ENCODE results near the gene AP1B1.
A peak's percentile ranks its signal among the peaks of the same experiment; 100 is the strongest.

AP1B1 gene

DNA sequence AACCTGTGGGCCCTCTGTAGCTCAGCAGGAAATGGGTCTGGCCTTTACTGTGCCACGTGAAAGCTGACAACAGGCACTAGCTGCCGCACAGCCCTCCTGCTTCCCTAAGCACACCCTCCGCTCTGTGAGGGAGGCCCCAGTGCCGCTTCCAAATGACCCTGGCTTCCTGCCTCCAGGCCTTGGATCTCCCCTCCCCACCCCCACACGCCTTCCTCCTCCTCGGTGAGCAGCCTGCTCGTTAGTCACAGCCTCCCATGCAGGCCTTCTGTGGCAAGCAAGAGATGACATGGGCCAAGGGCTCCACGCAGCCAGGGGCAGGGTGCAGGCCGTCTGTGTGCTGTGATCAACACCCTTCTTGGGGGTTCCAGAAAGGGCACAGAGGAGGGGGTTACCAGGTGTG is 57.6 kb downstream of the AP1B1 start:
- DNase-seq = peak; percentile 13

- DNase-seq = no peak
Observed at GRCh38 chr22:29330291-29330690, 58.1 kb downstream of the AP1B1 start.

DNA sequence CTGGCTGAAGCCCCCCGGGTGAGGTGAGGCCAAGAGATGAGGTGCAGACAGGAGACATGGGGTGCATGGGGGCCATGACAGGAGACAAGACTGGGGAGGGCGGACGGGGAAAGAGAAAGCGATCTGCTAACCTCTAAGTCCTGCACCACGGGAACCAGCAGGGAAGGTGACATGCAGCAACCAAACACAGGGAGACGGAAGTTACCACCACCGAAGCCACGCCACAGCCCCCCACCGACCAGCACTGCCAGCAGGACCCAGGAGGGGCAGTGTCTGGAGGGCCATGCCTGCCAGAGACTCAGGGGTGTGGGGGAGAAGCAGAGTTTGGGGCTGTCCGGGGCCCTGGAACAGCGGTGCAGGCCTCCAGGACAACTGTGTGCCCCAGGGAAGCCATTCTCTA is 58.8 kb downstream of the AP1B1 start:
- DNase-seq = no peak

DNA sequence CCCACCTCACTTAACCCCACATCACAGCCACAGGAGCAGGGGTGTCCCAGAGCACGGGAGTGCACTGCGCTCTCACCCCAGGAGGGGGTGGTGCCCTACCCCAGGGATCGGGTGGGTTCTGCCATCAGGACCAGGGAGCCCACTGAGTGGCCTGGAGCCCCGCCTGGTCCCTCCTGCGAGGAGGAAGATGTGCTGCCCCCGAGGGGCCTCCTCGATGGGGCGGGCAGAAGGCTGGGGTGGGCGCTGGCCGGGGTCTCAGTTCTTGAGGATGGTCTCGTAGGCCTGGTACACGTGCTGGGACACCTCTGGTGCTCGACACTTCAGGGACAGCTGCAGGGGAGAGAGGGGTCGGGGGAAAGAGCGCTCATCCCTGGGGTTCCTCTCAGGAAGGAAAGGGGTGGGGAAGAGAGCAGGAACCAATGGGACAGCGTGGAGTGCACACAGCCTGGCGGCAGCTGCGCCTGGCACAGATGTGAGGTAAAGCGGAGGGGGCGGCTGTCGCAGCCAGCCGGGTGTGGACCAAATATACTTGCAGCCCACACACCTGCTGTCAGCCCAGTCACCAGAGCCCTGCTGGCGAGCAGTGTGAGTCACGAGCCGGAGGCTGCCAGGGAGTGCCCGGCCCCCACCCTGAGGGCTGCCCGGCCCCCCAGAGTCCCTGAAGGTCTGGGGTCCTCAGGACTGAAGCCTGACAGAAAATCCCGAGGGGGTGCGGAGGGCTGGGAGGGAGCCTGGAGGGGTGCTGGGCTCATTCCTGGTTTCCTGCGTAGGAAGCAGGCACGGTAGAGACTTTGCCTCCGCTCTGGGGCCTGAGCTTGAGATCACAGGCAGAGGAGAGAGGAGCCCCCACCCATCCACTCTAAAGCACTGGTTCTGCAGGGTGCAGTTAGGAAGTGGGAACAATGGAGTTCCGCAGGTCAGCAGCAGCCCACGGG is 59.5 kb downstream of the AP1B1 start:
- DNase-seq = no peak

DNA sequence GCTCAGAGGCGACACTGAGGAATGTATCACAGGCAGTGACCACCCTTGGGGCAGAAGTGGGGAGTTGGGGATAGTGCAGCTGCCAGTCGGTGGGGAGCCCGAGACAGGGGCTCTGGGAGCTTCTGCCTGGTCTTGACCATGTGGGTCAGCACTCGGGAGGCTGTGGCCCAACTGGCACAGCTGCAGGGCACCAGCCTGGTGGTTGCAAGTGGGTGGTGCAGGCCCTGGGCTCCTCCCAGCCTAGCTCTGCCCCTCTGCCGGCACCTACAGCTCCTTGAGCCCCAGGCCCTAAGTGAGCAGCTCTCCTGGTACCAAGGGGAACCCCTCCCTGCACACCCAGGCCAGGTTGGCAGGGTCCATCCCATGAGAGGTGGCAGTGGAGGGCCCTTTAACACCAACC is 60.3 kb downstream of the AP1B1 start:
- no peak for DNase-seq

- no peak for DNase-seq
Observed at GRCh38 chr22:29327089-29327764, 61.1 kb downstream of the AP1B1 start.

GRCh38 chr22:29326481-29326880 is 61.9 kb downstream of the AP1B1 start:
- no peak for DNase-seq

DNA sequence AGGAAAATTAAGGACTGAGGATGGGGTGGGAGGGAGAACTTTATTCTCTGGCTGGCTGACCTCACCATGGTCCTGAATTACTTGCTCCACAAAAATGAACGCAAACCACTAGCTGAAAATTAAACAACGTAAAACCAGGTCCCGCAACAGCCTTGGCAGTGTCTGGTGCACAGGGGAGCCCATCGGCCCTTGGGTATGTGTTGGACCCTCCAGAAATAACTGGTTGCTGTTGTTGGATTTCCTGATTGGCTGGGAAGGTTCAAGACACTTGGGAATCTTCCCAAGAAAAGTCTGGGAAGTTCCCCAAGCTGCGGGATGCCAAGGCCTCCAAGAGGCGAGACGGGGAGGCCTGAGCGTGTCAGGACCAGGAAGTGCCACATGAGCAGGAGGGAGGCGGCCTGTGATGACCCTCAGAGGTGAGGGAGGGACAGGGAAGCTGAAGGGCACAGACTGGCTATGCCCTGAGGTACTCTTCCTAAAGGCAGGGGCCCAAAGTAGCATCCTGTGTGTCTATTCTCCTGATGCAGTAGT is 62.5 kb downstream of the AP1B1 start:
- no peak for DNase-seq

DNA sequence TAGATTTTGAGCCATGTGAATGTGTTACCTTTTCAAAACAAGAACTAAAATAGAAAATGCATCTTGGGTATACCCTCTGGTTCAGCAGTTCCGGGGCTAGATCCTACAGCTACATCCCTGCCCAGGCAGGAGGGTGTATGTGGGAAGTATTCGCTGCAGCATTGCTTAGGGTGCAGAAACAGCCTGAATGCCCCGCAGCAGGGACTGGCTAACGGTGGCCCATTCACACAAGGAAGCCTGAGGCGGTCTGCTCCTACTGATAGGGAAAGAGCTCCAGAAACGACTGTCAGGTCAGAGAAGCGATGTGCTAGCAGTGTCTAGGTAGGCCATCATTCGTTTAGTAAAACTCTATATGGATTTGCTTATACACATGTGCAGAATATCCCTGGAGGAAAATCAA is 63.0 kb downstream of the AP1B1 start:
- no peak for DNase-seq

- DNase-seq = no peak
Observed at GRCh38 chr22:29323641-29324040, 64.7 kb downstream of the AP1B1 start.

GRCh38 chr22:29320546-29320945 is 67.8 kb downstream of the AP1B1 start:
- peak; percentile 36 for DNase-seq

GRCh38 chr22:29319072-29319471 is 69.3 kb downstream of the AP1B1 start:
- no peak for DNase-seq

GRCh38 chr22:29317827-29318454 is 70.4 kb downstream of the AP1B1 start:
- DNase-seq = no peak

DNA sequence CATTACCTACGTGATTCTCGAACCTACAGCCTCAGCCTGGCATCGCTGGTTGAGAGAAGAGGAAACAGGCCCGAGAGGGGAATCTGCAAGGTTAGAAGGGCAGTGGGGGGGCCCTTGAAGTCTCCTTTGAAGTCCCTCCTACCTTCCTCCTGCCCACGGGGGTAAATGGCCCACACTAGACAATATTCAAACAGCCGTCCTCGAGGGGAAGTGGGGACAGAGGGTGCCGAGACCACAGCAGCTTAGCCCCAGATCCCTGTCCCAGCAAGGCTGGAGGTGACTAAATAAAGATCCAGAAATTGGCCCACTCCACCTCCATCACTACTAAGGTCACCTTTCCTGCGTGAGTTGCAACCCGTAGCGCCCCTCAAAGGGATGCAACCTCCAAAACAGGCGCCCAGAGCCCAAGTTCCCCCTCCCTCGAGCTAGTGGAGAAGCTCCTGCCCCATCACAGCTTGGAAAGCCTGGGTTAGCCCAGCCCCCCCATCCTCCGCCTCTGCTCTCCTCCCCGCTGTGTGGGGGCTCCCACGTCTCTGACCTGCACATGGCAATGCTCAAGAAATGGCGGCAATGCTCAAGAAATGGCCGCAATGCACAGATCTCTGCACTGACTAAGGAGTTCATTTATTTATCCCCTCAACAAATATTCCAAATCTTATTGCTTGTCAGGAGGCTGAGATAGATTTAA is 72.1 kb downstream of the AP1B1 start:
- DNase-seq = no peak

DNA sequence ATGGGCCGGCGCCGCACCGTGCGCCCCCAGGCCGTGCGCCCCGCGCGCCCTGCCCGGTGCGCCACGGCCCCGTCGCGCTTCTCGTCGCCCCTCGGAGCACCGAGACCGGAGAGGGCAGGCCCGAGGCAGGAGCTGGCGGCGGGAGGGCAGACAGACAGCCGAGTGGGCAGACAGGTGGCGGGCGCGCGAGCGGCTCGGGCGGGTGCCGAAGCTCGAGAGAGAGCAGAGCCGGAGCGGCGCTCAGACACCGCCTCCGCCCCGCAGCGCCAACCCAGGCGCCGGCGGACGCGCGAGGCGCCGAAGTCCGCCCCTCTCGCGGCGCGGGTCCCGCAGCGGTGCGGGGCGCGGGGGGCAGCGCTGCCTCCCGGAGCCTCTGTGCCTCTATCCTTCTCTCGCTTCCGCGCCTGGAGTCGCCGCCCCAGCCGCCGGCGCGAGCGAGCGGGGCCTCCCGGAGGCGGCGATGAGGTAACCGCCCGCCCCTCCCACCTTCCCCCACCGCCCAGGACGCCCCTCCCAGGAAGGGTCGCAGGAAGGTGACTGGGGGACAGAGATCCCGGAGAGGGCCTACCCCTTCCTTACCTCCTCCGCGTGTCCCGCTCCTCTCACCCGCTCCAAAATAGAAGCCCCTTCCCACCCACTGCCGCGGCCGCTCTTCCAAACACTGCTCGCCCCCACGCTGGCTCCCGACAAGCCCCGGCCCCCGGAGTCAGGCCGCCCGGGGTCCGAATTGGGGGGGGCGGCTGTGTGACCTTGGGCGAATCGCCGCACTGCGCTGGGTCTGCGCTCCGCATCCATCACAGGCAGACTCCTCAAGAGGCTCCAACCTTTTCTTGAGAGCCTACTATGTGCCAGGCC is 72.9 kb downstream of the AP1B1 start, which contains the start of gene RASL10A:
Gene RASL10A (minus strand): TSS at position 412 of the 855 bp plus-strand sequence. CDS start 451 bp downstream, outside the sequence.
- DNase-seq = peak; percentile 72

GRCh38 chr22:29314537-29315285 is 73.7 kb downstream of the AP1B1 start:
- DNase-seq = peak; percentile 62

- peak; percentile 87 for DNase-seq
Observed at GRCh38 chr22:29313576-29314466, 74.5 kb downstream of the AP1B1 start.

DNA sequence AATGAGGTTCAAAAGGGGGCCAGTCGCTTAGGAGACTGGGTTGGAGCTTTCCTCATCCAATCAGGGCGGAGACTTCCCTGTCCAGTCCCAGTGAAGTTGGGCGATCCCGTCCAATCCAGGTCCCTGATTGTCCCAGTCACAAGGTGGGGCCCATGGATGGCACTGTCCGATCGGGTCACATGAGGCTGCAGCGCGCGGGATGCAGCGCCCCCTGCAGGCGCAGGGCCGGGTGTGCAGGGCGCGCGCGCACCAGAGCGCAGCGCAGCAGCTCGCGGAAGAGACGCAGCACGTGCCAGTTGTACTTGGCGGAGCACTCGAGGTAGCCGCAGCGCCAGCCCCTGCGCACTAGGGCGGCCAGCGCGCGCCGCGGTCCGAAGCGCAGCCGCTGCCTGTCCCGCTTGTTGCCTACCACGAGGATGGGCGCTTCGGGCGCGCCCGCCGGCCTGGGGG is 75.2 kb downstream of the AP1B1 start:
- DNase-seq = no peak

DNA sequence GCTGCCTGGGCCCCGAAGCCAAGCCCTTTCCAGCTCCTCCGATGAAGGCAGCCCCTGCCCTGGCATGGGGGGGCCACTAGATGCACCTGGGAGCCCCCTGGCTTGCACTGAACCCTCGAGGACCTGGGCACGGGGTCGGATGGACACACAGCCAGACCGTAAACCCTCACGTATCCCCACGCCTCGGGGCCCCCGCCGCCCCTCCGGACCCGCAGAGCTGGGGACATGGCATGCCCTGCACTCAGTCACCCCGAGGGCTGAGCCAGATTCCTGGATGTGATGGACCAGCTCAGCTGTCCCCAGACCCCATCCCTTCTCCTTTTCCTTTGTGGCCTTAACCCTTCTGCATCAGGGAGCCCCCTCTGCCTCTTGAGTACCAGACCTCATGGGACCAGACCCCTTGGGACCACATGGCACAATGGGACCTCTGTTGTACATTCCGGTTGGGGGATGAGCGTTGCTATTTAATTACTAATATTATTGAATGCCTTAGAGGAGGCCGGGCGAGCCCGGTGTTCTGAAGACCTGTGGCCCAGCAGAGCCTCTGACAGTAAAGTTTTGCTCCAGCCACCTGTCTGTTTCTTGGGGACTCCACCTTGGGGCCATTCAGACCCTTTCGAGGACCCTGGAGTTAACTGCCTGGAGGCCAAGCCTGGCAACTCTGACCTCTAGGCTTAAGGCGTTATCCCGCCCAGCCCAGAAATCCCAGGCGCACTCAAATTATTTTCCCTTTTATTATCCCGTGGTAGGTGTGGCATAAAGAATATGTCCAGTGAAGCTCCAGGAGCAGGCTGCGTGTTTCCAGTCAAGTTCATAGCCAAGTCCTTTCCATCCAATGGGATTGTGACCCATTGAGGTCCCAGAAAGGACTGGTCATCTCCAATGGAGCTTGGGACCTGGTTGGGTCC is 75.9 kb downstream of the AP1B1 start:
- DNase-seq = no peak

Measured in NCI-H69 (cell line).